CD4-positive, alpha-beta T cell treated with Interleukin-1 beta for 1 hour (primary cell): Measurements from ENCODE around the gene PDE10A.

Source experiments
- DNase-seq, 2 donors: peaks; one replicate each; pipeline ENCODE4 v3.0.0-alpha.2; 2020 to 2022

PDE10A gene

DNA sequence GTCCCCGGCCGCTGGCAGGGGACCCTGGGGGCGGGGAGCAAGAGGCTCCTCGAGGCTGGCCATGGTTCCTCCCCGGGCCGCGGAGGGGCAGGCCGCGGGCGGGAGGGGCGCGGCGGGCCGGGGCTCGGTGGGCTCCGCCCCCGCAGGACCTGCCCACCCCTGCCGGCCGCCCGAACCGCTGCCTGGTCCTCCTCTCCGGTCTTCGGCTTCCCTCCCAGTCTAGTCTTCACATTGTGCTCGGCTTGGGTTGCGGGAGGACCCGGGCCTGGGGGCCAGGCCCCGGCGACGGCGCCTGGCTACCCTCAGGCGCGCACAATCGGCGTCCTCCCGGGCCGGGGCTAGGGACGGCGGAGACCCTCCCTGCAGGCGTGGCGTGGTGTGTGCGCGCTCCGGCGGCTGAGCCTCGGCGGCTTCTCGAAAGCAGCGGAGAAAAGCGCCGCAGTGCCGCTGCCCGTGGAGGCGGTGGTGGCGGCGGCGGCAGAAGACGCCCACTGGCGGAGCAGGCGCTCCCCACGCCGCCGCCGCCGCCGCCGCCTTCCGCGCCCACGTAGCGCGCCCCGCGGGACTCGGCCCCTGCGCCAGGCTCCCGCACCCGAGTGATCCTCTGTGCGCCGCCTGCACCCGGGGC is at the start of gene PDE10A:
PDE10A (minus strand) TSS at position 493 of the 628 bp plus-strand sequence; CDS start at position 63, 430 bp downstream.
- DNase-seq: no peak

DNA sequence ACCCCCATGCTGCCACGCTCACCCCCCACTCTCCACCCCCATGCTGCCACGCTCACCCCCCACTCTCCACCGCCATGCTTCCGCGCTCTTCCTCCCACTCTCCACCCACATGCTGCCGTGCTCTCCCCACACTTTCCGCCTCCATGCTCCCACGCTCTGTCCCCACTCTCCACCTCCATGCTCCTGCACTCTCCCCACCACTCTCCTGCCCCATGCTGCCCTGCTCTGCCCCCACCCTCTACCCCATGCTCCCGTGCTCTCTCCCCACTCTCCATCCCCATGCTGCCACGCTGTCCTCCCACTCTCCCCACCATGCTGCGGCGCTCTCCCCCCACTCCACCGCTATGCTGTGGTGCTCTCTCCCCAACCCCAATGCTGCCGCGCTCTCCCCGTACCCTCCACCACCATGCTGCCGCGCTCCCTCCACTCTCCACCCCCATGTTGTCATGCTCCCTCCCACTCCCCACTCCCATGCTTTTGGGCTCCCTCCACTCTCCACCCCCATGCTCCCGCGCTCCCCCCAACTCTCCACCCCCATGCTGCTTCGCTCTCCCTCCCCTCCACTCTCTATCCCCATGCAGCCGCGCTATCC is 46.0 kb upstream of the PDE10A start:
- DNase-seq: no peak

DNA sequence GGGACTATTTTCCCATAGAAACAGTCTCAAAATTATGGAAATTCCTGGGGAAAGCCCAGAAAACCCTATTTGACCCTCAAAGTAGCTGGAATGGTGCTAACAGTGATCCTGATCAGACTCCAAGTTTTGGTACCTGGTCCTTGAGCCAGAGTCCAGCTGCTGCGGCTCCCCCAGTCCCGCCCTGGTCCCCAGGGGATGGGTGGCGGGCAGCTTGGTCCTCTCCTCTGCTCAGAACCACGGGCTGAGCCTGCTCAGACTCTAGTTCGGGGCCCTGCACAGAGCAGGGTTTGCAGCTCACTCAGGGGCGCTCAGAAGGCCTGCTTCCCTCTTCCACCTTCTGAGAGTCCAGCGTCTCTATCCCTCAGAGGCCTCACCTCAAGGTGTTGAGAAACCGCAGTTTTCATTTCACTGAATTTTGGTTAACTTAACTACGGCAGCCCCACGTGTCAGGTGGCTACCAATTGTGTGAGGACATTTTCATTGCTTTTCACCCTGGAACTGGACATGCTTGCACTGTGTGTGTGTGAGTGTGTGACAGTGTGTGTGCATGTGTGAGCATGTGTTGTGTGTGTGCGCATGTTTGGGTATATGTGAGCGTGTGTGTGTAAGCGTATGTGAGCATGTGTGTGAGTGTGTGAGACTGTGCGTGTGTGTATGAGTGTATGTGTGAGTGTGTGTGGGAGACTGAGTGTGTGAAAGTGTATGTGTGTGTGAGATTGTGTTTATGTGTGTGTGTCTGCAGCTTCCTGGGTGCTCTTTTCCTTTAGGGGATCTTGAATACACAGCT is 44.2 kb upstream of the PDE10A start:
- no peak for DNase-seq

GRCh38 chr6:165705941-165706340 is 42.9 kb upstream of the PDE10A start:
- DNase-seq: no peak

DNA sequence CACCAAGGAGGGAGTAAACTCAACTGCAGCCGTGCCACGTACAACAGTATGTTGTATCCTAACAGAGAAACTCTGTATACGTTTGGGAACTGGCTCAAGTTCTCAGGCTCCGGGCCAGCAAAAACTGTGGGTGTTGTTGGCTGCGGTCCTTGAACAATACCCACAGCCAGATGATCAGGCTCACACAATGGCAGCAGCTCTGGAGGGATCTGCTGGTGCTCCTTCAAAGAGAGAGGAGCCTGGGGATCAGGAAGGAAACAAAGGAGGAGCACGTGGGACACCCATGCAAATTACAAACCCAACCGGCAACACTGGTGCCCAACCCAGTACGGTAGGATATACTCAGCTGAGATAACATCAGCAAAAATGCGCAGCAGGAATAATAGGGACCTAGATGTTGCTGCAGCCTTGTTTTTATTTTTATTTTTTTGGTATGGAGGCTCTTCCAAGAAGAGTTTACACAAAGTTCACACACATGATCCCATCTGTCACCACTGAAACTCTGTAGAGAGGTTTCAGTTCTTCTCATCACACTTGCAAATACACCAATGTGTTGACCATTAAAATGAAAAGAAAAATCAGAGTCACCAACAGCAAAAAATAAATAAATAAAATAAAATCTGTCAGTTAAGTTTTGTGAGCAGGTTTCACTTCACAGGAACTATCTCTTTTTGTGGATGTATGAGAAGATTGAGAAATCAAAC is 41.2 kb upstream of the PDE10A start:
- DNase-seq: no peak

DNA sequence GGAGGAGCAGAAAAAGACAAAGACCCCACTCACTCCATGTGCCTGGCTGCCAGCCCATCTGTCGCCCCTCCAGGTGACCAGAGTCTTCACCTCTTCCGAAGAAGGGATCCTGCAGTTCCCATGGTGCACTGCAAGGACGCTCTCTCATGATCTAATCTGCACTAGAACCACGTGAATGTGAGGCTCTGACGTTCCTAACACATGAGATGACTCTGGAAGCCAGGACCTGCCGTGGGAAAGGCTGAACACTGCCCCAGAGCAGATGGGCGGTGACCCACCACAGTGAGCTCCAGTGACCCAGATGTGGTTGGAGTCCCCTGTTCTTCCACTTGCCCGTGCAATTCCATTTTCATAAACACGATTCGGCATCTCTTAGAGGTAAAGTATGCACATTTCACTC is 39.6 kb upstream of the PDE10A start:
- DNase-seq: no peak

DNA sequence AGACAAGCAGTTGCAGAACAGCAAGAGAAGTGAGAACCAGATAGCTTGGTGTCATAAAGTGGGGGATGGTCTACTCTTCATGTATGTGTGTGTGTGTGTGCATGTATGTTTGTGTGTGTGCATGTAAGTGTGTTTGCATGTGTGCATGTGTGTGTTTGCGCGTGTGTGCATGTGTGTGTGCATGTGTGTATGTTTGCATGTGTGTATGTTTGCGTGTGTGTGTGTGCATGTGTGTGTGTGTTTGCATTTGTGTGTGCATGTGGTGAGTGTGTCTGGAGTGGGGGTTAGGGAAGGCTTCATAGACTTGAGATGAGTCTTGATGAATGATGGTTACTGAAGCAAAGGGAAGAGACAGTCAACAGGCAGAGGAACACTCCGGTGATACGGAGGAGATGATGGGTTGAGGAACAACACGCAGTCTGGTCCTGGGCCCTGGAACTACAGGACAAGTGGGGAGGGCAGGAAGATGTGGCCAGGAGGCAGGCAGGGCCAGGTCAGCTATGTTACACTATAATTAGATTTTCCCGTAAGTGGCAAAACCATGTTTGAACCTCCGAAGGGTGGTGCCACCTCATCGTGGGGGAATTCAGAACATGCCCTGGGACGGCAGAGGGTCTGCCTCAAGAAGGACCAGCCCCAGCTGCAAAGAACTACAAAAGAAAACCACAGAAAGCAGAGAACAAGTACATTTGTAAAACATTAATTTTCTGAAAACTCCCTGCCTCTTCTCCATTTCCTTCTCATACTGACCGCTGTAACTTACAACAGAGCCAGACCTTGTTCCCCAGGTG is 38.7 kb upstream of the PDE10A start:
- no peak for DNase-seq

DNA sequence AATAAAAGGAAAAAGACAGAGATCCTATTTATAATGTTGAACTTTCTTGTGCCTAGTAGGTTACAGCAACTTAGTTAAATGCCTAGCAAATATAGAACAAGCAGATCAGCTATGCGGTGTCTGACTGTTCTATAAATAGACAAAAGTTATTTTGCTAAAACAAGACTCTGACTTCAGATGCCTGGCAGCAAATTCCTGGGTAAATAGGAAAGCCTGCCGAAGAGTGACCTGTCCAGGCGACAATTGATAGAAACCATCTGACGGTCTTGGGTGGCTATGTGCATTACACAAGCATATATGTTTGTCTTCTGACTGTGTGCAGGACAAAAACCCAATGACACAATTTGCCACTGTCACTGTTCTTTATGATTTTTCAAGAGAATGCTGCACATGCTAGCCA is 38.0 kb upstream of the PDE10A start:
- DNase-seq: no peak

DNA sequence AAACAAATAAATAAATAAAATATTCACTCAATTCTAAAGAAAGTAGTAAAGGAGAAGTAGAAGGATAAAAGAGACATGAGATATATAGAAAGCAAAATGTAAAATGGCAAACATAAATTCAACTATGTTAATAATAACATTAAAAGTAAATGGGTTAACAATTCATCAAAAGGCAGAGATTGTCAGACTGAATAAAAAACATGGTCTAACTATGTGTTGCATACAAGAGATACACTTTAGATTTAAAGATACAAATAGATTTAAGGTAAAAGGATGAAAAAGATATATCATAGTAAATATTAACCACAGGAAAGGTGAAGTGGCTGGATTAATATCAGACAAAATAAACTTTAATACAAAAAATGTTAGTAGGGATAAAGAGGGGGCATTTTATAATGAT is 35.8 kb upstream of the PDE10A start:
- DNase-seq: no peak

GRCh38 chr6:165697171-165697570 is 34.1 kb upstream of the PDE10A start:
- DNase-seq: no peak

GRCh38 chr6:165695722-165696515 is 32.9 kb upstream of the PDE10A start:
- no peak for DNase-seq

- no peak for DNase-seq
These were observed 31.3 kb upstream of the PDE10A start for GRCh38 chr6:165694296-165694695.

DNA sequence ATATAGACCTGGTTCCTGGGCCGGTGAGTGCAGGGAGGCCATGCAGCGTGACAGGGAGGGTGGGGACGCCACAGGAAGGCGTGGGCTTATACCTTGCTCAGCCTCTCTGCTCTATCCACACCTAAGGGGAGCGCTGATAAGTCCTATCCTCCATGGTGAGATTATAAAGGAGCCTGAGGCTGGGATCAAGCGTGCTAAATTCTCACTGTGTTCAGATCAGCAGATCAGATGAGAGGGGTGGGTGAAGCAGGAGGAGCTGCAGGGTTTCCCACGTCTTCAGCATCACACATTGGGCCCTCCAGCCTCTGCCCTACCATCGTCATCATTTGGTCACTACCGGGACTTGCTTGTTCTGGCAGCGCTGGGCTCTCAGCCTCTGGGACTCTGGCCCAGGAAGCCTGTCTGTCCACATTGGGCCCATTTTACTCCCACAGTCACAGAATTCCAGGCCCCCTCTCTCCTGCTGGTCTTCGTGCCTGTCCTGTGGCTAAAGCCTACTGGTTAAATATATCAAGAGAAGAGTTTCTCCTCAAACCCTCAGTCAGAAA is 29.1 kb upstream of the PDE10A start:
- no peak for DNase-seq

GRCh38 chr6:165689699-165690098 is 26.7 kb upstream of the PDE10A start:
- no peak for DNase-seq

DNA sequence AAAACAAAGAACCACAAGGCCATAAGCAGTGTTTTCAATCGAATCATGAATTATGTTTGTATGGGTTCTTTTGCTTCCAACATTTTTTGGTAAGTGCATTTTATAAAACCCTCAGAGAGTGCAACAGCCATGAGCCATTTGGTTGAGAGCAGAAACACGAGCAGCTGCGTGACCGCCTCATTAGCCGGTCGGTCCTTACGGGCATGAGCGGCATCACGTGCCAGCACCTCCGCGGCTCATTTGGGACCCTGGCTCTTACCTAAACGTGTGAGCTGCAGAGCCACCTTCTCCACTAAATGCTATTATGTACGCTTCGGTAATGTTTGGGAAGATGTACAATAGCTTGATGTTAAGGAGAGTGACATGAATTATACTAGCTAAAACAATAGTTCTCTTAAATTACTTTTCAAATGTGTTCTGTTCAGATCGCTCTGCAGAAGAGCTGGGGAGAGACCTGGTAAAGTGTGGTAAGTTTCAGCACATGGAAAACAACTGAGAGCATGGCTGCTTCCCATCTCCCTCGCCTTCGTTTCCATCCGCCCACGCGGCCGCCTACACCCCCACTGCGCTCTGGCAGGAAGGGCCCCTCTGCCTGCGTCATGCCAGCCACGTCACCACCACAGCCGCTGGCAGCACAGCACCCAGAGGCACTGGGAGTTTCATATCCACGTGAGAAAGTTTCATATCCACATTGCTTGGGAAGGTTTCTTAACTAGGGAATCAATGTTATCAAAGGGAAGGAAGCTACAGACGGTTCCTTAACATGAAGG is 23.7 kb upstream of the PDE10A start:
- no peak for DNase-seq

DNA sequence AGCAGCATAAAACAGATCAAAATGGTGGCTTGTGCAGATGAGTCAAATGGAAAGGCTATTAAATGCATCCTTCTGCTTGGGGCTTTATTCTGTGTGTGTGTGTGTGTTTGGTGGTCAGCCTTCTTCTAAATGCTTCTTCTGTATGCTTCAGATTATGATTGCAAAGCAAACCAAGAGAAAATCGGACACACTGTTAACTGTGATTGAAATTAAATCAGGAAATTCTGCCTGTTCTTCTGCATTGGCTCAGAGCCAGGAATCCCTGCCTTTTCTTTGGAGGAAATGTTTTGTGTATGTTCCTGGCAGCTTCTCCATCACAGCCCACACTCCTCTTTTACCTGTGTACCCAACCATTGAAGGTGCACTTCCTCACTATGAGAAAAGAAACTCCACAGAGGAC is 22.3 kb upstream of the PDE10A start:
- no peak for DNase-seq

GRCh38 chr6:165684333-165684732 is 21.3 kb upstream of the PDE10A start:
- DNase-seq: no peak

DNA sequence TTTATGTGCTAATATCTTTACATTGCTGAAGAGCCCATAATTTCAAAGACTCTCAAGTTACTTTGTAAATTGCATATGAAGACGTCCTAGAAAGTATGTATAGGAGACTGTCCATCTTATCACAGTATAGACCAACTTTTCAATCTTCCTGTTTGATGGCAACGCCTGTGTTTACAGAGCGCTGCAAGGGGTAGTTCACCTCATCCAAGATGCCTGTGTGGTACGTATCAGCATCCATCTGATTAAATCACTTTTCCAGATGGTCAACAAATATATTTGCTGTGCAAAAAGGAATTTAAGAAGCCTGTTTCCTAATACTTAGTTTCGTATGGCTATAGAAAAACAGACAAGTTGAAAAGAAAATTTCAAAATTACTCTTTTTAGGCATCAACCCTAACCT is 17.9 kb upstream of the PDE10A start:
- DNase-seq: no peak

- DNase-seq: no peak
These were observed 16.3 kb upstream of the PDE10A start for GRCh38 chr6:165679326-165679725.

DNA sequence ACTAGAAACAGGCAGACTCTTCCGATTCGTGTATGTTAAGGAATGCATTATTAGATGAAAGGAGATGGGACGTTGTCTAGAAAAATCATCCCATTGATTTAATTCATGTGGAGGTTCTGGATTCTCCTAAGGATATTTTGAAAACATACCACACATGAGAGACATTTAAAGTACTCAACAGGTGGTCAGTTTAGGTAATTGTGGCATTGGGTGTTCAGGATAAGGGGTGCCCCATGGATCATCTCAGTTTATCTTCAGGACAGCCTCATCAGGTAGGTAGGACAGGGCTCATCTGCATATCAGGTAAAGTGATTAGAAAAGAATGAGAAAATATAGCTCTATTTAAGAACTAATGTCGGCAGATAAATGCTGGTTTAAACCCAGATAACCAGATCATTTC is 15.9 kb upstream of the PDE10A start:
- no peak for DNase-seq

DNA sequence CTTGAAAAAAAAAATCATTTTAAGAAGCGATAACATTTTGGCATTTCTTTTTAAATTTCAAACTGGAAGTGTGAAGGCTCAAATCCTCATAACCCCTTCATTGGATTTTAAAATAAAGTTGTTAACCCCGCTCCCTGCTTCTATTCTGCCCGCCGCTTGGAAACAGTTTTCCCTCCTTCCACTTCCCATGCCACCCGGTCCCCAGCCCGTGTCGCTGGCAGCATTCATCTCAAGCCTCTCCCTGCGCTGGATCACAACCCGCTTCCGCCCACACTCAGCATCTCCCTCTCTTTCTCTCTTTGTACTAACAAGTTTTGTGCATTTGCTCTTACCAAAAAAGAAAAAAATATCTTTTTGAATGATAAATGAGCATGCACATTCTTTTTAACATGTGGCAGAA is 15.4 kb upstream of the PDE10A start:
- DNase-seq: no peak
